Left lobe of liver (tissue), 2 donors: ENCODE data around the gene BCL11A. TPM values are rescaled to one million over a fixed set of nuclear protein-coding genes. Genes with fewer than 3 reads are reported as not detected.

ENCODE experiments used
- ATAC-seq: fragments of 200-7000 bp; cut with Tn5 transposase; one replicate; pipeline ENCODE4 v1.9.1; 2020; ENCODE audit warnings: mild to moderate bottlenecking, moderate library complexity
- DNase-seq: peaks from one replicate; pipeline ENCODE4 v3.0.0-alpha.2; 2020; ENCODE audit warnings: low spot score
- total RNA-seq: library from RNA; stranded (reverse); gene quantifications from one replicate; pipeline ENCODE4 v1.2.1, GENCODE V29; 2021
- donor health status: DM: no; HTN: no; CAD: no; lungs with moderate emphysema.
- donor health status: DM: no; HTN: yes; CAD: no.

BCL11A gene
- total RNA-seq, 1 donor from 2014 or later = 0.50 TPM

- DNase-seq (no peak), ATAC-seq (no peak)
These were observed 41.3 kb downstream of the BCL11A start for GRCh38 chr2:60512062-60512622.

- ATAC-seq (no peak), DNase-seq (no peak)
These were observed 42.7 kb downstream of the BCL11A start for GRCh38 chr2:60510713-60511112.

GRCh38 chr2:60509066-60509465 lies 44.4 kb downstream of the BCL11A start:
- ATAC-seq = no peak

GRCh38 chr2:60508339-60508917 lies 45.0 kb downstream of the BCL11A start:
- no peak for DNase-seq

More at GRCh38 chr2:60509066-60509465, 44.4 kb downstream of the BCL11A start:
- no peak for DNase-seq

GRCh38 chr2:60507211-60507965 lies 46.1 kb downstream of the BCL11A start:
- DNase-seq = no peak
- ATAC-seq = no peak

More at GRCh38 chr2:60508339-60508917, 45.0 kb downstream of the BCL11A start:
- ATAC-seq = no peak

- ATAC-seq (no peak), DNase-seq (no peak)
These were observed 47.6 kb downstream of the BCL11A start for GRCh38 chr2:60505880-60506260.

- DNase-seq (no peak), ATAC-seq (no peak)
These were observed 48.1 kb downstream of the BCL11A start for GRCh38 chr2:60505240-60505879.

GRCh38 chr2:60504049-60504448 lies 49.4 kb downstream of the BCL11A start:
- no peak for ATAC-seq

GRCh38 chr2:60502144-60502543 lies 51.3 kb downstream of the BCL11A start:
- DNase-seq (no peak), ATAC-seq (no peak)

More at GRCh38 chr2:60504049-60504448, 49.4 kb downstream of the BCL11A start:
- no peak for DNase-seq

- ATAC-seq (no peak), DNase-seq (no peak)
These were observed 52.6 kb downstream of the BCL11A start for GRCh38 chr2:60500861-60501260.

- ATAC-seq (no peak), DNase-seq (no peak)
These were observed 53.7 kb downstream of the BCL11A start for GRCh38 chr2:60499651-60500265.

GRCh38 chr2:60498816-60499429 lies 54.5 kb downstream of the BCL11A start:
- ATAC-seq = no peak
- DNase-seq = no peak

GRCh38 chr2:60498127-60498815 lies 55.2 kb downstream of the BCL11A start:
- DNase-seq (no peak), ATAC-seq (no peak)

- ATAC-seq = no peak
These were observed 56.0 kb downstream of the BCL11A start for GRCh38 chr2:60497500-60497899.

GRCh38 chr2:60496956-60497355 lies 56.5 kb downstream of the BCL11A start:
- no peak for DNase-seq
- no peak for ATAC-seq

More at GRCh38 chr2:60497500-60497899, 56.0 kb downstream of the BCL11A start:
- DNase-seq = no peak

GRCh38 chr2:60496475-60496874 lies 57.0 kb downstream of the BCL11A start:
- DNase-seq (no peak), ATAC-seq (no peak)

GRCh38 chr2:60495041-60495625 lies 58.3 kb downstream of the BCL11A start:
- ATAC-seq (no peak), DNase-seq (no peak)

- no peak for DNase-seq
- no peak for ATAC-seq
These were observed 59.6 kb downstream of the BCL11A start for GRCh38 chr2:60493804-60494387.

- no peak for ATAC-seq
These were observed 60.9 kb downstream of the BCL11A start for GRCh38 chr2:60492548-60492947.

More at GRCh38 chr2:60492548-60492947, 60.9 kb downstream of the BCL11A start:
- no peak for DNase-seq
